Body of pancreas (tissue), 4 donors: ENCODE data around the gene RD3L. TPM values are rescaled to one million over a fixed set of nuclear protein-coding genes. Genes with fewer than 3 reads are reported as not detected.

Experiments
- ATAC-seq: fragments of 150-250 bp; one replicate; pipeline ENCODE4 v1.9.1; 2016
- DNase-seq, 4 donors: peaks; one replicate each; pipeline ENCODE4 v3.0.0-alpha.2; 2019
- H3K27ac ChIP-seq, 4 donors: fragments of 200-600 bp; sonication (generic); 1 replicate in 3 of 4; 2 replicates in 1 of 4; pipeline versions ENCODE4 v1.5.1 to v1.6.1; 2016 to 2019; ENCODE audit warnings: mild to moderate bottlenecking in 1 of 4, mixed read lengths in 1 of 4, moderate library complexity in 1 of 4
- H3K27me3 ChIP-seq, 2 donors: fragments of 200-600 bp; sonication (generic); one replicate each; pipeline ENCODE4 v1.6.0; 2016; ENCODE audit warnings: mild to moderate bottlenecking in 1 of 2
- H3K36me3 ChIP-seq, 2 donors: fragments of 200-600 bp; sonication (generic); replicated peaks in 1 of 2; 2 replicates each; pipeline ENCODE4 v1.5.1; 2016; ENCODE audit warnings: low read depth in 2 of 2; ENCODE audit not compliant: insufficient read depth in 1 of 2
- H3K4me1 ChIP-seq: fragments of 200-600 bp; sonication (generic); one replicate; pipeline ENCODE4 v1.6.0; 2016
- H3K4me3 ChIP-seq, 2 donors: fragments of 200-600 bp; sonication (generic); 1 replicate in 1 of 2; 2 replicates in 1 of 2; pipeline ENCODE4 v1.5.1; 2016 to 2019
- H3K9me3 ChIP-seq, 3 donors: fragments of 200-600 bp; sonication (generic); 1 replicate in 2 of 3; 2 replicates in 1 of 3; pipeline ENCODE4 v1.5.1; 2016
- CTCF ChIP-seq, 7 experiments: fragments of 450-650 bp in 4 of 7; fragments of 200-600 bp in 3 of 7; sonication (generic) in 3 of 7; IDR thresholded peaks; one replicate each; pipeline ENCODE4 v1.5.1; 2016 to 2019; ENCODE audit warnings: antibody characterized with exemption in 7 of 7
- POLR2A ChIP-seq, 3 donors: fragments of 450-650 bp; IDR thresholded peaks; one replicate each; pipeline ENCODE4 v1.6.1; 2016; ENCODE audit warnings: antibody characterized with exemption in 3 of 3, mild to moderate bottlenecking in 2 of 3
- WGBS, 2 donors: methylation state at CpG; one replicate each; pipeline ENCODE4 v1.1.5; 2017; 5-methylcytosine and 5-hydroxymethylcytosine counted together
- intact Hi-C: fragments of 100-400 bp; cut with DNase I; formaldehyde crosslinking; loops from one replicate; pipeline ENCODE4 v1.15.1; 2023
- total RNA-seq, 2 donors: library from RNA; depleted of rRNA; stranded (reverse); fragments of >200 nt; gene quantifications; one replicate each; pipeline ENCODE4 v1.1.0, GENCODE V29; 2016

Gene RD3L
- total RNA-seq, 2 donors from 2014 or later = not detected

GRCh38 chr14:103910984-103911383 lies 31.3 kb downstream of the RD3L start:
- Histone ChIP-seq H3K4me1 (peaks cover 11% of the 10 kb centered on the region), H3K27me3 (no peaks in the 10 kb centered on the region), H3K27ac (no peak overlapping the region), H3K36me3 (peaks cover 0 to 4% of the 10 kb centered on the region in 2 donors), H3K4me3 (no peak overlapping the region), H3K9me3 (no peaks in the 10 kb centered on the region)
- intact Hi-C loops = loop anchor here (5.0 kb wide), 1 partner anchor 104 kb away; no protein-coding TSS in a partner anchor
- WGBS, 2 donors = 72 to 86% methylated on average over 5 to 6 of the region's 6 CpGs
- ATAC-seq (no peak), DNase-seq (no peak)
- TF ChIP-seq POLR2A (IDR thresholded peaks at IDR 0.05) (no peak), CTCF (IDR thresholded peaks at IDR 0.05) (no peak)

DNA sequence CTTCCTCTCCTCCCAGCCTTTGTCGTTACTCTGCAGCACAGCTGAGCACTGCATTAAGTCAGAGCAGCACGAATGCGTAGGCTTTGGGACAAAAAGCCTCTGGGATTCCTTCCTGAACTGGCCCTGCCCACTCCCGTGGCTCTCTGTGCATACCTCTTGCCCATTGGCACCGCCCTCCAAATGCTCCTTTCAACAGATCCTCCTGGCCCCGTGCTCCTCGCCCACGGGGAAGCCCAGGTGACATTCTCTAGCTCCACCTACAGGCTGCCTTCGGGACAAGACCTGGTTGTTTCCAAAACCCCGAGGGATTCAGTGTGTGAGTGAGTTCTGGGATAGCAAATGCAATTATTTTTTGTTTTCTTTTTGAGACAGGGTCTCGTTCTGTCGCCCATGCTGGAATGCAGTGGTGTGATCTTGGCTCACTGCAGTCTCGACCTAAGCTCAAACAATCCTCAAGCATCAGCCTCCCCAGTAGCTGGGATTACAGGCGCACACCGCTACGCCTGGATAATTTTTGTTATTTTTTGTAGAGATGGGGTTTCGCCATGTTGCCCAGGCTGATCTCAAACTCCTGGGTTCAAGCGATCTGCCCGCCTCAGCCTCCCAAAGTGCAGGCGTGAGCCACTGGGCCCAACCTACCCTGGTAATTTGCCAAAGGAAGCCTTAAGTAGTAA lies 31.9 kb downstream of the RD3L start:
- peak overlapping the region; percentile 8 to 71 (median 48) for H3K27ac ChIP-seq

DNA sequence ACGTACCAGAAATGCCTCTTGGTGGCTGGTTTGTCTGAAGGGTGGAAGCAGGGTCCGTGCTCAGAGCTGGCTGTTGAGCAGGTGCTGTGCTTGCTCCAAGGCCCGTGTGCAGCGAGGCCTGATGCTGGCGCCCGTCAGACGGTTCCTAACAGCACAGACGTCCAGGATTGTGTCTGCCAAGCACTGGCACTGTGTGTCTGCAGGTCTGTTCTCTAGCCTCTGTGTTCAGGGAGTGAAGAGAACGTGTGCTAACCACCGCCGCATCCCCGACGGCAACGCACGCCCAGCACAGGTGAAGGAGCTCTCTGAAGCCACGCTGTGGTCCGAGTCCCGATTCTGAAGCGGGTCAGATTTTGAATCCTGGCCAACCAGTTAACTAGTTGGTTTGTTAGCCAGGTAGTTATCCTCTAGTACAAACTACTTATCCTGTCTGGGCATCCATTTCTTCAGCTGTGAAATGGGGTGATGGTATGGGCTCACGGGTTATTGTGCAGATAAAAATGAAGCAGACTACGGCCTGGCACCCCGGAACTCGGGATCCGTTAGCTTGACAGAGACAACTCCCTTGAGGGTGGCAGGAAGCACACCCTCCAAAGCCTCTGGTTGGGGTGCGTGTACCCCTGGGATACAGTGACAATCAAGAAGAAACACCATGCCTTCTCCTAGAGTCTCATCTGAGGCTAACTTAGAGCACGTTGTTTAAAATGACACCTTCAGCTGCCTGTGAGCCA lies 32.6 kb downstream of the RD3L start:
- Histone ChIP-seq H3K36me3 (peaks cover 0 to 4% of the 10 kb centered on the region in 2 donors), H3K27me3 (no peaks in the 10 kb centered on the region), H3K9me3 (no peaks in the 10 kb centered on the region), H3K4me3 (no peak overlapping the region), H3K4me1 (peaks cover 11% of the 10 kb centered on the region), H3K27ac (peak overlapping the region; percentile 8 to 71 (median 48))
- no peak for ATAC-seq
- TF ChIP-seq POLR2A (IDR thresholded peaks at IDR 0.05) (no peak), CTCF (IDR thresholded peaks at IDR 0.05) (no peak)
- intact Hi-C loops = loop anchor here (5.0 kb wide), 1 partner anchor 102 kb away; no protein-coding TSS in a partner anchor
- 62 to 78% methylated on average over 12 to 26 of the region's 26 CpGs for WGBS, 2 donors
- no peak for DNase-seq

More for the DNA sequence above, 31.9 kb downstream of the RD3L start:
- peak; percentile 91 to 96 (median 96) for DNase-seq
- 20% methylated on average over 19 of the region's 20 CpGs for WGBS, 2 donors
- TF ChIP-seq POLR2A (IDR thresholded peaks at IDR 0.05) (peak in 1 of 3 donors; percentile 36), CTCF (IDR thresholded peaks at IDR 0.05) (peak; percentile 71 to 97 (median 95))
- Histone ChIP-seq H3K36me3 (peaks cover 0 to 4% of the 10 kb centered on the region in 2 donors), H3K27me3 (no peaks in the 10 kb centered on the region), H3K9me3 (no peaks in the 10 kb centered on the region), H3K4me1 (peaks cover 11% of the 10 kb centered on the region), H3K4me3 (no peak overlapping the region)
- peak; percentile 99 for ATAC-seq
- intact Hi-C loops = loop anchor here (5.0 kb wide), 1 partner anchor 103 kb away; no protein-coding TSS in a partner anchor

GRCh38 chr14:103908580-103908979 lies 33.7 kb downstream of the RD3L start:
- Histone ChIP-seq H3K36me3 (peaks cover 0 to 4% of the 10 kb centered on the region in 2 donors), H3K9me3 (no peaks in the 10 kb centered on the region), H3K4me1 (peaks cover 11% of the 10 kb centered on the region), H3K4me3 (no peak overlapping the region), H3K27ac (no peak overlapping the region), H3K27me3 (no peaks in the 10 kb centered on the region)
- intact Hi-C loops = no loop called here
- 84 to 90% methylated on average over 4 of the region's 4 CpGs for WGBS, 2 donors
- DNase-seq = no peak
- no peak for TF ChIP-seq POLR2A (IDR thresholded peaks at IDR 0.05)
- no peak for TF ChIP-seq CTCF (IDR thresholded peaks at IDR 0.05)
- no peak for ATAC-seq
